Measurements from ENCODE around the gene ENAH.

Gene ENAH

DNA sequence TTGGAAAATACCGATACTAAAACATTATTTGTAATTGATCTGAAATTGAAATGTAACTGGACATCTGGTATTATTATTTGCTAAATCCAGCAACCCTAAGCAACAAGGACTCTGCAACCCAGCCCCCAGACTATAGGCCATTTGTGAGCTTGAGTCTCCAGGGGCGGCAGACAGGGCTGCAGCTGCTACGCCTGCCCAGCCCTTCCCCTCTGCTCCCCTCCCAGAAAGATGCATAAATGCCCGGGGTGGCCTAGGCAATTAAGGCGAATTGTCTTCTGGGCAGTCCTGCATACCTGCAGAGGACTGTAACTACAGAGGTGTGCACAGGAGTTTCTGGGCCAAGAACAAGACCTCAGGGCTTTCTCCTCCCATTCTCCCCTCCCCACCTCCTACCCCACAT lies 183.9 kb downstream of the ENAH start:
- TF ChIP-seq, protein P1, sequence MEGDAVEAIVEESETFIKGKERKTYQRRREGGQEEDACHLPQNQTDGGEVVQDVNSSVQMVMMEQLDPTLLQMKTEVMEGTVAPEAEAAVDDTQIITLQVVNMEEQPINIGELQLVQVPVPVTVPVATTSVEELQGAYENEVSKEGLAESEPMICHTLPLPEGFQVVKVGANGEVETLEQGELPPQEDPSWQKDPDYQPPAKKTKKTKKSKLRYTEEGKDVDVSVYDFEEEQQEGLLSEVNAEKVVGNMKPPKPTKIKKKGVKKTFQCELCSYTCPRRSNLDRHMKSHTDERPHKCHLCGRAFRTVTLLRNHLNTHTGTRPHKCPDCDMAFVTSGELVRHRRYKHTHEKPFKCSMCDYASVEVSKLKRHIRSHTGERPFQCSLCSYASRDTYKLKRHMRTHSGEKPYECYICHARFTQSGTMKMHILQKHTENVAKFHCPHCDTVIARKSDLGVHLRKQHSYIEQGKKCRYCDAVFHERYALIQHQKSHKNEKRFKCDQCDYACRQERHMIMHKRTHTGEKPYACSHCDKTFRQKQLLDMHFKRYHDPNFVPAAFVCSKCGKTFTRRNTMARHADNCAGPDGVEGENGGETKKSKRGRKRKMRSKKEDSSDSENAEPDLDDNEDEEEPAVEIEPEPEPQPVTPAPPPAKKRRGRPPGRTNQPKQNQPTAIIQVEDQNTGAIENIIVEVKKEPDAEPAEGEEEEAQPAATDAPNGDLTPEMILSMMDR (IDR thresholded peaks at IDR 0.05; ENCODE audit: low read depth, low read length): no peak
- no peak for DNase-seq (ENCODE audit: extremely low read depth, low read depth)

DNA sequence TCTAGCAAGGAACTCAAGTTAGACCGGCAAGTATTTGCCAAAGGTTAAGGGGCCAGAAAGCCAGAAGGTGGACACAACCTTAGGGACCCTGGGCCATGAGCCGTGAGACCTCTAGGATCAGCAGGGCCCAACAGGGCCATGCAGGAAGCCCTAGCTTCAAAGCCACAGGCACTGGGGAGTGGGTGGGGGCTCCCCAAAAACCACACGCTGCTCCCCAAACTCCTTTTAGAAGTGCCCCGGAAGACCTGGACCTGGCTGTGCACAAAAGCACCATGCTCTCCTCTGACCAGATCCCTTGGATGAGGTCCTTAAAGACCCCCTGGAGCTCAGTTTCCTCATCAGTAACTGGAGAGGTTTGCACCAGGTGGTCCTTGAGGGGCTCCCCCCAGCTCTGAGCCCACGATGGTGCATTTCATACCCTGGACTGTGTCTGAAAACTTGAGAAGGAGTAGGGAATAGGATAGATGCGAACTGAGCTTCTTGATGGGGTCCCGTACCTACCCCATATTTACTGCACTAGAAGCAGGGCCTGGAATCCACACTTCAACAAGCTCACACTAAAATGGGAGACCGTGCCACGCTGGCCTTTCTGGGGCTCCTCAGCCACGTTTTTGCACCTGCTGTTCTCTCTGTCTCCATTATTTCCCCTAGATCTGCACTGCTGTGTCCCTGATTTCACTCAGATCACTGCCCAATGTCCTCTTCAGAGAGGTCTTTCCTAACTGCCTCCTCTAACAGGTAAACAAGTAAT lies 184.5 kb downstream of the ENAH start:
- DNase-seq (ENCODE audit: extremely low read depth, low read depth): no peak
- TF ChIP-seq, protein P1 (IDR thresholded peaks at IDR 0.05; ENCODE audit: low read depth, low read length): no peak

DNA sequence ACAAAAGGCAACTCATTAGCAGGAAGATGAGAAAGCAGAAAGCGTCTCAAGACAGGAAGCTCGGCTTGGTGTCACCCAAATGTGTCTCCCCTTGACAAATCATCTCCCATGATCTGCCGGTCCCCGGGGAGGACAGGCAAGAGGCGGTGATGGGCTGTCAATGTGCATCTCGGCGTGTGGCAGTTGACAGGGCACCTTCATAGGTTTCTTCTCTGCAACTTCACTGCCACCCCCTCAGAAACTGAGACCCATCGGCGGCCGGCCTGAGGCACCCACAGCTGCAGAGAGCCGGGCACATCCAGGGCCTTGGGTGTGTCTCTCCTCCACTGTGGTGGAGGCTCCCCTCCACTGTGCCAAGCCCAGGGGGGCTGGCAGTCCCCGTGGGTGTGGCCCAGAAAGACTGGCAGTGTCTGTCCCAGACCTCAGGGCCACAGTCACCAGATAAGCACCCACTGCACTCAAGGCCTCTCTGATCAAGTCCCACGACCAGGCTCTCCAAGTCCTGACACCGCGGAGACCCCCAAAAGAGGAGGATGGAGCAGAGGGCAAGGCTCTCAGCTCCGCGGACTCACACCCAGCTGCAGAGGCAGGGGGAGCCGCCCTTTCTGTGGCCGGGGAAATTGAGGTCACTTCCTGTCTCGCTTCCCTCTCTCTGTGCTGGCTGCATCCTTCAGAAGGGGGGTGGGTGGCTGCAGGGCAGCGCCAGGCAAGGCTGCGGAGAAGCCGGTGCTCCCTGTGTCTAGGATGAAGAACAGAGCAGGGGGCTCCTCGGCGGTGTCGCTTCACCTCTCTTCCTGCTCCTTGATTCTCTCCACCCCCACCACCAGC lies 185.5 kb downstream of the ENAH start:
- TF ChIP-seq, protein P1 (IDR thresholded peaks at IDR 0.05; ENCODE audit: low read depth, low read length): no peak
- DNase-seq (ENCODE audit: extremely low read depth, low read depth): no peak

DNA sequence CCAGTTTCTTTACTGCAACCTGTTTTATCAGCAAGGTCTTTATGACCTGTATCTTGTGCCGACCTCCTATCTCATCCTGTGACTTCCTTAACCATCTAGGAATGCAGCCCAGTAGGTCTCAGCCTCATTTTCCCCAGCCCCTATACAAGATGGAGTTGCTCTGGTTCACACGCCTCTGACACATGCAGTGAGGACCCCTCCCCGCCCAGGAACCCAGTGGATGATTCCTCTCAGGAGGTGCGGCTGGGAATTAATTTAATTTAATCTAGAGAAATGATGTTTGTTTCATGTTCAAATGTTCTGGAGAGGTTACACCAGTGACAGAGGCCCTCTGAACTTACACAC lies 186.1 kb downstream of the ENAH start:
- no peak for DNase-seq (ENCODE audit: extremely low read depth, low read depth)
- TF ChIP-seq, protein P1 (IDR thresholded peaks at IDR 0.05; ENCODE audit: low read depth, low read length): no peak

DNA sequence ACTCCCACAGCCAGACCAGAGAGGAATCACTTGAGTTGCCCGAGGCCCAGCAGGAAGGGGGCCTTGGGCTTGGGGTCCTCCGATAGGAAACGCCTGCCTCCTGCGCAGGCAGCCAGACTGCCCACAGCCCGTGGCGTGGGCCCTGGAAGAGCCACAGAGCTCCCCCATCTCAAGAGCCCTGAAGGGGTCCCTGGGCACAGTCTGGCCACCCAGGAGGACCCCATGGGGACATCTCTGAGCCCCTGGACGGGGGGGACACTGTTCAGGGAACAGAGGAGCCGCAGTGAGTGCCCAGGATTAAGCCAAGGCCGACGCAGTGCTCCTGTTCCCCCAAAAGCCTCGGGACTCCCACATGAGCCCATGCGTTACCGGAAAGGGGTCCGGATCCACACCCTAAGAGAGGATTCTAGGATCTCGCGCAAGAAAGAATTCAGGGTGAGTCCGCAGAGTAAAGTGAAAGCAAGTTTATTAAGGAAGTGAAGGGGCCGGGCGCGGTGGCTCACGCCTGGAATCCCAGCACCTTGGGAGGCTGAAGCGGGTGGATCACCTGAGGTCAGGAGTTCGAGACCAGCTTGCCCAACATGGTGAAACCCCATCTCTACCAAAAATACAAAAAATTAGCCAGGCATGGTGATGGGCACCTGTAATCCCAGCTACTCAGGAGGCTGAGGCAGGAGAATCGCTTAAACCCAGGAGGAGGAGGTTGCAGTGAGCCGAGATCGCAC lies 187.0 kb downstream of the ENAH start:
- TF ChIP-seq, protein P1 (IDR thresholded peaks at IDR 0.05; ENCODE audit: low read depth, low read length): no peak
- DNase-seq (ENCODE audit: extremely low read depth, low read depth): no peak

DNA sequence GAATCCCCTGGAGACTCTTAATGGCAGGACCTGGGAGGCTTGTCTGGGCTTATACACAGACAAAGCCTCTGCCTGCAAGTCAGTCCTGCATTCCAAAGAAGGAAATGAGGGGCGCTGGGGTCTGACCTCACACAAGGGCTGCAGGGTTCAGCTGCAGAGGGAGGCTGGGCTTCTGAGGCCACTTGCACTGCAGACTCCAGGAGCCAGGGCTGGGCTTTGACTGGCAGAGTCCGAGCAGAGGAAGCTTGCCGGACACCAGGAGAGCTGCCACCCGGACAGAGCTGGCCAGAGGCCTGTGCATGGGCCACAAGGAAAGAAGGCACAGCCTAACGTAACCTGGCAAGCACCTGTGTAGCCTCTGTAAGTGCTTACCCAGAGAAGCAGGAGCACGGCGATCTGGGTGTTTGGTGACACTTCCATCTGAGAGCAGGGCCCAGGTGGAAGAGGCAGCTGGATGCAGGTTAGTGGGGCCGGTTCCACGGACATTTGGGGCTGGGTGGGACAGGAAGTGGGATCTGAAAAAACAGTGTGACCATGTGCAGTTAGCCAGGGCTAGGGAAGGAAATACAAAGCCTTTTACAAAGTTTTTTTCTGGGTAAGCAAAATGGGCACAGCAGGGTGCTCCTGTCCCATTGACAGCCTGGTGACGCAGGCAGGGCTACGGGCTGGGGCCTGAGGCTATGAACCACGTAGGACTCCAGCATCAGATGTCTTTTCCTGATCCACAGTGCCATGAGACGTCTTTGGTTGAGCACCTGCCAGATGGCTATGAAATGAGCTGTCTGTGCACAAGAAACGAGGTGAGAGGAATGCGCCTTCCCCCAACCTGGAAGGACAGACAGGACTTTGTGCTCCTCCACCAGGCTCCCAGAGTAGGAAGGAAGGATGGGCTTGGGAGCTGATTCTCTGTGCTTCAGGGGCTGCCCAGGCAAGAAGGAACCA lies 187.8 kb downstream of the ENAH start:
- DNase-seq (ENCODE audit: extremely low read depth, low read depth): no peak
- TF ChIP-seq, protein P1 (IDR thresholded peaks at IDR 0.05; ENCODE audit: low read depth, low read length): no peak

Measured in AG09319 (cell line).